Breast epithelium (tissue), 3 donors: ENCODE measurements around the gene ATXN7L1.

Source experiments
- CTCF ChIP-seq, 3 donors: fragments of 450-650 bp; IDR thresholded peaks; one replicate each; pipeline ENCODE4 v1.5.1; 2016 to 2017; ENCODE audit warnings: antibody characterized with exemption in 3 of 3, mild to moderate bottlenecking in 3 of 3, moderate library complexity in 3 of 3
- POLR2AphosphoS5 ChIP-seq, 3 donors: sonication (generic); formaldehyde crosslinking; IDR thresholded peaks; one replicate each; pipeline ENCODE4 v1.6.1; 2017; ENCODE audit warnings: antibody characterized with exemption in 3 of 3

DNA sequence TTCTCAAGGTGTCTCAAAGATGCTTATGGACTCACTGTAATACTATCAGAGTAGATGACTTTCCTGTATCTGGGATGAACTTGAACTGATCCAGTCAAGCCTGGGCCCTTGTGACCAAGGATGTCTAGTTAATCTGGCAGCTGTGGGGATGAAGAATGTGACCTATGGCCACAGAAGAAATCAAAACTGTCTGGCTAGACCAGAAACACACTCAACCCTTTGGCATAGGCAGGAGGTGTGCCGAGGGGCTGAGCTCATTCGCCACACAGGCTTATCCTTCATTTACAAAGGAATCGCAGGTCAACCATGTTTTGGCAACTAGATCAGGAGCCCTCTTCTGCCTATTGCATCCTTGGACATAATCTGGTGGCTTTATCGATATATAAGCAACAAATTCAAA, 110.6 kb downstream of the ATXN7L1 start:
- TF ChIP-seq CTCF (IDR thresholded peaks at IDR 0.05) = no peak
- no peak for TF ChIP-seq POLR2AphosphoS5 (IDR thresholded peaks at IDR 0.05)
